ENCODE results near the gene METTL9.

DNA sequence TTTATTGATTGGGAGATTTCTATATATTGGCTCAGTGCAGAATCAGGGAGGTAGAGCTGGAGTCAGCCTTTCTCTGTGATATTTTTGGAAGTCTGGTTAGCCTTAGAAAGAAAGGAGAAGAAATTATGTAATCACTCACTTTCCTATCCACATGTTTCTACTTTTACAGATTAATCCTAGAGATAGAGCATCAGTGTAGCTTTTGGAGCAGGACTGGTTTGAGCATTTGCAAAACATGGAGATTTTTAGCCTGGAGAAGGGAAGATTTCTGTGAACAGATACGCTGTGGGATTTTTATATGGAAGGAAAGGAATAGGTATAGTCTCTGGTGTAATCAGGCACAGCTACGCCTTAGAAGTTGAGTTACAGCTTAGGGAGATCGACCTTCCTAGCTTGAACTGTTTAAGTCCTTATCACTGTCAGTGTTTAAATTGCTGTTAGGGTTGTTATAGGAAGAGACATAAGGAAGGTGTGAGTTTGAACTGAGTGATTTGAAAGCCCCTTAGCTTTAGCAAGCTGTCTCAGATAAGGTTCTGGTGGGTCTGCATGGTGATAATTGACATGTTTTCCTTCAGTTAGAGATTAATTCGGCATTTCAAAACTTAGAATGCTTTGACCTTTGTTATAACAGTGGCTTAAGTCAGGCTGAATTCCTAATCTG lies 20.5 kb downstream of the METTL9 start:
- TF ChIP-seq, protein P1, sequence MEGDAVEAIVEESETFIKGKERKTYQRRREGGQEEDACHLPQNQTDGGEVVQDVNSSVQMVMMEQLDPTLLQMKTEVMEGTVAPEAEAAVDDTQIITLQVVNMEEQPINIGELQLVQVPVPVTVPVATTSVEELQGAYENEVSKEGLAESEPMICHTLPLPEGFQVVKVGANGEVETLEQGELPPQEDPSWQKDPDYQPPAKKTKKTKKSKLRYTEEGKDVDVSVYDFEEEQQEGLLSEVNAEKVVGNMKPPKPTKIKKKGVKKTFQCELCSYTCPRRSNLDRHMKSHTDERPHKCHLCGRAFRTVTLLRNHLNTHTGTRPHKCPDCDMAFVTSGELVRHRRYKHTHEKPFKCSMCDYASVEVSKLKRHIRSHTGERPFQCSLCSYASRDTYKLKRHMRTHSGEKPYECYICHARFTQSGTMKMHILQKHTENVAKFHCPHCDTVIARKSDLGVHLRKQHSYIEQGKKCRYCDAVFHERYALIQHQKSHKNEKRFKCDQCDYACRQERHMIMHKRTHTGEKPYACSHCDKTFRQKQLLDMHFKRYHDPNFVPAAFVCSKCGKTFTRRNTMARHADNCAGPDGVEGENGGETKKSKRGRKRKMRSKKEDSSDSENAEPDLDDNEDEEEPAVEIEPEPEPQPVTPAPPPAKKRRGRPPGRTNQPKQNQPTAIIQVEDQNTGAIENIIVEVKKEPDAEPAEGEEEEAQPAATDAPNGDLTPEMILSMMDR (IDR thresholded peaks at IDR 0.05), result no peak
- no peak for TF ChIP-seq POLR2A (IDR thresholded peaks at IDR 0.05)
